Mesenchymal stem cell (in vitro differentiated cells and primary cell): ENCODE results near the gene TEAD2.

Source experiments
- DNase-seq: peaks from one replicate; pipeline ENCODE4 v3.0.0-alpha.2; 2013
- H2AFZ ChIP-seq: one replicate; pipeline ENCODE4 v1.6.1; 2013; ENCODE audit warnings: low read depth, mild to moderate bottlenecking, control low read depth, inconsistent platforms, low read length, moderate library complexity
- H2AK5ac ChIP-seq: 2 replicates; pipeline ENCODE4 v1.6.1; 2013; ENCODE audit warnings: low read length, moderate library complexity, mild to moderate bottlenecking, inconsistent platforms; ENCODE audit not compliant: severe bottlenecking
- H2BK120ac ChIP-seq: one replicate; pipeline ENCODE4 v1.6.1; 2013; ENCODE audit warnings: low read depth, mild to moderate bottlenecking, inconsistent platforms, low read length, moderate library complexity
- H2BK12ac ChIP-seq, 2 experiments: one replicate each; pipeline ENCODE4 v1.6.1; 2013; ENCODE audit warnings: inconsistent platforms in 2 of 2, low read length in 2 of 2, mild to moderate bottlenecking in 2 of 2, moderate library complexity in 2 of 2, control low read depth in 1 of 2
- H2BK15ac ChIP-seq: one replicate; pipeline ENCODE4 v1.6.1; 2013; ENCODE audit warnings: mild to moderate bottlenecking, low read depth, inconsistent platforms; ENCODE audit not compliant: poor library complexity, severe bottlenecking
- H2BK5ac ChIP-seq: 2 replicates; pipeline ENCODE4 v1.6.1; 2013; ENCODE audit warnings: low read depth, mild to moderate bottlenecking, low read length, control low read depth, inconsistent platforms; ENCODE audit not compliant: poor library complexity, severe bottlenecking
- H3K14ac ChIP-seq, 2 experiments: one replicate each; pipeline ENCODE4 v1.6.1; 2013; ENCODE audit warnings: inconsistent platforms in 2 of 2, low read length in 2 of 2, control low read depth in 1 of 2, mild to moderate bottlenecking in 1 of 2, moderate library complexity in 1 of 2
- H3K18ac ChIP-seq, 2 experiments: one replicate each; pipeline ENCODE4 v1.6.1; 2013; ENCODE audit warnings: inconsistent platforms in 2 of 2, low read length in 2 of 2, control low read depth in 1 of 2, low read depth in 1 of 2, mild to moderate bottlenecking in 1 of 2
- H3K23ac ChIP-seq, 2 experiments: one replicate each; pipeline ENCODE4 v1.6.1; 2013; ENCODE audit warnings: inconsistent platforms in 2 of 2, low read length in 2 of 2, mild to moderate bottlenecking in 2 of 2, moderate library complexity in 2 of 2, control low read depth in 1 of 2
- H3K27ac ChIP-seq: 2 replicates; pipeline ENCODE4 v1.5.1; 2013; ENCODE audit warnings: mild to moderate bottlenecking, moderate library complexity, low read length, control low read depth, inconsistent platforms; ENCODE audit not compliant: poor library complexity, severe bottlenecking
- H3K27me3 ChIP-seq, 2 experiments: 2 replicates each; pipeline versions ENCODE4 v1.6.1 to v1.7.0; 2013; ENCODE audit warnings: low read length in 2 of 2, mild to moderate bottlenecking in 2 of 2, moderate library complexity in 2 of 2, control low read depth in 1 of 2, inconsistent platforms in 1 of 2; ENCODE audit not compliant: control insufficient read depth in 1 of 2, insufficient read depth in 1 of 2
- H3K36me3 ChIP-seq, 2 experiments: 2 replicates each; pipeline versions ENCODE4 v1.6.1 to v1.7.0; 2013; ENCODE audit warnings: low read length in 2 of 2, control low read depth in 1 of 2, inconsistent platforms in 1 of 2, low read depth in 1 of 2, mild to moderate bottlenecking in 1 of 2; ENCODE audit not compliant: insufficient read depth in 2 of 2, control insufficient read depth in 1 of 2
- H3K4ac ChIP-seq, 2 experiments: one replicate each; pipeline ENCODE4 v1.6.1; 2013; ENCODE audit warnings: inconsistent platforms in 2 of 2, low read length in 2 of 2, mild to moderate bottlenecking in 2 of 2, moderate library complexity in 2 of 2, control low read depth in 1 of 2, low read depth in 1 of 2
- H3K4me1 ChIP-seq: 2 replicates; pipeline ENCODE4 v1.6.1; 2013; ENCODE audit warnings: low read depth, low read length, control low read depth; ENCODE audit not compliant: control insufficient read depth, insufficient read depth
- H3K4me2 ChIP-seq: 2 replicates; pipeline ENCODE4 v1.6.1; 2013; ENCODE audit warnings: low read length, mild to moderate bottlenecking, inconsistent platforms; ENCODE audit not compliant: poor library complexity, severe bottlenecking
- H3K4me3 ChIP-seq, 2 experiments: 2 replicates each; pipeline versions ENCODE4 v1.5.1 to v1.7.0; 2013; ENCODE audit warnings: low read length in 2 of 2, mild to moderate bottlenecking in 2 of 2, control low read depth in 1 of 2, low read depth in 1 of 2; ENCODE audit not compliant: insufficient read depth in 1 of 2
- H3K79me1 ChIP-seq: replicated peaks from 2 replicates; pipeline ENCODE4 v1.6.1; 2013; ENCODE audit warnings: mild to moderate bottlenecking, control low read depth, low read length, inconsistent platforms; ENCODE audit not compliant: poor library complexity, severe bottlenecking
- H3K9ac ChIP-seq: 2 replicates; pipeline ENCODE4 v1.7.0; 2013; ENCODE audit warnings: mild to moderate bottlenecking, low read length, moderate library complexity
- H3K9me3 ChIP-seq: 2 replicates; pipeline ENCODE4 v1.7.0; 2013; ENCODE audit warnings: mild to moderate bottlenecking, low read length; ENCODE audit not compliant: control insufficient read depth
- H4K8ac ChIP-seq: one replicate; pipeline ENCODE4 v1.6.1; 2013; ENCODE audit warnings: inconsistent platforms, mild to moderate bottlenecking, low read length, moderate library complexity
- H4K91ac ChIP-seq: one replicate; pipeline ENCODE4 v1.6.1; 2013; ENCODE audit warnings: mild to moderate bottlenecking, low read length, inconsistent platforms
- WGBS: methylation state at CpG from one replicate; pipeline ENCODE4 v1.1.7; 2013; ENCODE audit warnings: mixed read lengths; 5-methylcytosine and 5-hydroxymethylcytosine counted together

The TEAD2 gene

GRCh38 chr19:49347191-49347590 is 15.0 kb downstream of the TEAD2 start:
- Histone ChIP-seq H4K91ac (no peak overlapping the region), H2BK120ac (no peak overlapping the region), H2AFZ (no peak overlapping the region)

GRCh38 chr19:49344505-49345423 is 17.5 kb downstream of the TEAD2 start:
- no peak overlapping the region for H3K4me2 ChIP-seq

More at GRCh38 chr19:49347191-49347590, 15.0 kb downstream of the TEAD2 start:
- no peaks in the 10 kb centered on the region for H3K9me3 ChIP-seq
- no peak overlapping the region for H2BK12ac ChIP-seq
- no peak overlapping the region for H2BK5ac ChIP-seq
- no peak overlapping the region for H3K9ac ChIP-seq
- H3K27ac ChIP-seq, result no peak overlapping the region
- no peak overlapping the region for H2BK15ac ChIP-seq
- no peak overlapping the region for H3K14ac ChIP-seq
- no peak overlapping the region for H2AK5ac ChIP-seq
- H3K4me3 ChIP-seq, result no peak overlapping the region
- no peak overlapping the region for H3K18ac ChIP-seq
- WGBS, result 100% methylated on average over 12 of the region's 15 CpGs
- H3K4me2 ChIP-seq, result no peak overlapping the region
- no peak overlapping the region for H3K23ac ChIP-seq
- no peak overlapping the region for H3K4ac ChIP-seq
- peaks cover 56% of the 10 kb centered on the region for H3K79me1 ChIP-seq
- DNase-seq, result no peak
- no peak overlapping the region for H4K8ac ChIP-seq
- H3K4me1 ChIP-seq, result no peaks in the 10 kb centered on the region
- peaks cover 52 to 92% of the 10 kb centered on the region in 2 experiments for H3K36me3 ChIP-seq
- H3K27me3 ChIP-seq, result no peaks in the 10 kb centered on the region

GRCh38 chr19:49343123-49343522 is 19.1 kb downstream of the TEAD2 start:
- Histone ChIP-seq H2BK15ac (no peak overlapping the region), H2BK5ac (no peak overlapping the region), H3K14ac (no peak overlapping the region), H3K18ac (no peak overlapping the region), H3K9me3 (no peaks in the 10 kb centered on the region), H4K8ac (no peak overlapping the region), H2AK5ac (no peak overlapping the region), H2BK120ac (no peak overlapping the region), H3K27ac (no peak overlapping the region), H3K79me1 (peaks cover 59% of the 10 kb centered on the region), H2AFZ (no peak overlapping the region), H3K9ac (no peak overlapping the region), H3K4ac (no peak overlapping the region), H3K36me3 (peaks cover 44 to 93% of the 10 kb centered on the region in 2 experiments), H3K27me3 (peaks cover 0 to 9% of the 10 kb centered on the region in 2 experiments), H3K4me3 (no peak overlapping the region), H3K23ac (no peak overlapping the region), H3K4me1 (peaks cover 1% of the 10 kb centered on the region), H2BK12ac (no peak overlapping the region), H3K4me2 (no peak overlapping the region), H4K91ac (no peak overlapping the region)
- no peak for DNase-seq
- 99% methylated on average over 7 of the region's 7 CpGs for WGBS

More at GRCh38 chr19:49344505-49345423, 17.5 kb downstream of the TEAD2 start:
- Histone ChIP-seq H3K23ac (no peak overlapping the region), H4K8ac (no peak overlapping the region), H3K9me3 (no peaks in the 10 kb centered on the region), H3K14ac (no peak overlapping the region), H3K27me3 (peaks cover 0 to 2% of the 10 kb centered on the region in 2 experiments), H3K36me3 (peaks cover 53 to 93% of the 10 kb centered on the region in 2 experiments), H3K9ac (no peak overlapping the region), H2AFZ (no peak overlapping the region), H3K18ac (no peak overlapping the region), H2BK12ac (no peak overlapping the region), H4K91ac (no peak overlapping the region), H3K79me1 (peaks cover 58% of the 10 kb centered on the region), H3K27ac (no peak overlapping the region), H2BK120ac (no peak overlapping the region), H3K4me3 (no peak overlapping the region), H2BK15ac (no peak overlapping the region), H3K4ac (no peak overlapping the region), H2BK5ac (no peak overlapping the region), H3K4me1 (peaks cover 1% of the 10 kb centered on the region), H2AK5ac (no peak overlapping the region)
- WGBS, result 94% methylated on average over 11 of the region's 11 CpGs
- DNase-seq, result no peak

GRCh38 chr19:49342291-49342721 is 19.9 kb downstream of the TEAD2 start:
- Histone ChIP-seq H3K4me3 (no peak overlapping the region), H2BK12ac (no peak overlapping the region), H3K4me1 (peaks cover 1% of the 10 kb centered on the region), H2BK5ac (no peak overlapping the region), H3K9ac (no peak overlapping the region), H3K79me1 (peaks cover 53% of the 10 kb centered on the region), H3K4ac (no peak overlapping the region), H2AK5ac (no peak overlapping the region), H3K4me2 (no peak overlapping the region), H2BK15ac (no peak overlapping the region), H3K36me3 (peaks cover 37 to 93% of the 10 kb centered on the region in 2 experiments), H3K9me3 (no peaks in the 10 kb centered on the region), H2BK120ac (no peak overlapping the region), H3K27ac (no peak overlapping the region), H3K14ac (no peak overlapping the region), H3K18ac (no peak overlapping the region), H4K8ac (no peak overlapping the region), H4K91ac (no peak overlapping the region), H3K27me3 (peaks cover 0 to 13% of the 10 kb centered on the region in 2 experiments), H3K23ac (no peak overlapping the region), H2AFZ (no peak overlapping the region)
- no peak for DNase-seq
- WGBS, result 98% methylated on average over 6 of the region's 11 CpGs
